Astrocyte of the cerebellum (primary cell): ENCODE results near the gene ALPL.
A peak's percentile ranks its signal among the peaks of the same experiment; 100 is the strongest.

ENCODE experiments used
- DNase-seq: peaks from one replicate; pipeline ENCODE4 v3.0.0-alpha.2; 2011; ENCODE audit warnings: low read depth
- H3K4me3 ChIP-seq: 2 replicates; pipeline ENCODE4 v1.5.1; 2011; ENCODE audit warnings: mild to moderate bottlenecking, low read depth, low read length, moderate library complexity
- CTCF ChIP-seq: IDR thresholded peaks from 2 replicates; pipeline ENCODE4 v1.5.1; 2012; ENCODE audit warnings: low read length, low read depth, moderate library complexity, mild to moderate bottlenecking; ENCODE audit errors: missing control alignments
- in situ Hi-C: cut with HindIII; loops from 2 replicates; pipeline ENCODE4 v1.10.0; 2017; ENCODE audit warnings: low sequenced_read_pairs

The ALPL gene

GRCh38 chr1:21534674-21535378, 25.6 kb downstream of the ALPL start:
- in situ Hi-C loops = no loop called here
- TF ChIP-seq CTCF = peak; percentile 69
- no peak overlapping the region for H3K4me3 ChIP-seq
- DNase-seq = peak; percentile 63

DNA sequence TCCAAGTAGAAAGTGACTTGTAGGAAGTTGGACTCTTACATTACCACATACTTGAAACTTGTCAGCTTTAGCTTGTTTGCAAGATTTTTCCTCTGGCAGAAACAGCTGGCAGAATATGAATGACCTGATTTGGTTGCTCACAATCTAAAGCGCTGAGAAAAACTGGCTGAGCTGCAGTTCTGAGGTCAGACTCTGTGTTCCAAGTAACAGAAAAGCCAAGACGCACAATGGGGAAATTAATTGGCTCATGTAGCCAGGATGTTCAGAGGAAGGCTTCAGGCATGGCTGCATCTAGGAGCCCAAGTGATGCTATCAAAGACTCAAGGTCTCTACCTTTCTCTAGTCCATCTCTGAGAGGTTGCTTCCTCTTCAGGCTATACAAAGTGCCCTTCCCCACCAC, 27.0 kb downstream of the ALPL start:
- no peak for DNase-seq
- in situ Hi-C loops = no loop called here
- TF ChIP-seq CTCF = no peak

DNA sequence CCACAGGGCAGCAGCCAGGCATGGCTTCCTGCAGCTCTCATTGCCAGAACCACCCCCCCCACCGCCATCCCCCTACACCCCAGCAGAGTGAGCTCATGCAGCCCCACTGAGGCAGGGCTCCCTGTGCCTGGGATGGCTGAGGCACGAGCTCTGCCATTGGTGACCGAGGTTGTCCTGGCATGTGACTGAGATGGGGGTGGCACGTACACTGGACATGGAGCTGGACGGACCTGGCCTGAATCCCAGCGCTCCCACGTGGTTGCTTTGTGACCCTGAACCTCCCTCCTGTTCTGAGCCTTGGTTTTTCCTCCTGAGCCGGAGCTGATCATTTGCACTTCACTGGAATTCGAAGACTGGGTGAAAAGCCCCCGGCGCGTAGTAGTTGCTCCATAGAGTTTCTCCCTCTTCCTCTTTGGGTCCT, 28.3 kb downstream of the ALPL start:
- H3K4me3 ChIP-seq = no peak overlapping the region
- in situ Hi-C loops = no loop called here
- no peak for DNase-seq
- TF ChIP-seq CTCF = no peak

More for the DNA sequence above, 27.0 kb downstream of the ALPL start:
- no peak overlapping the region for H3K4me3 ChIP-seq

GRCh38 chr1:21537932-21538630, 28.9 kb downstream of the ALPL start:
- H3K4me3 ChIP-seq = no peak overlapping the region
- in situ Hi-C loops = no loop called here
- no peak for DNase-seq
- TF ChIP-seq CTCF = no peak

GRCh38 chr1:21539933-21540332, 30.7 kb downstream of the ALPL start:
- H3K4me3 ChIP-seq = no peak overlapping the region
- TF ChIP-seq CTCF = peak; percentile 54
- in situ Hi-C loops = loop anchor here (10.0 kb wide), 1 partner anchor 415 kb away; no protein-coding TSS in a partner anchor
- DNase-seq = no peak

DNA sequence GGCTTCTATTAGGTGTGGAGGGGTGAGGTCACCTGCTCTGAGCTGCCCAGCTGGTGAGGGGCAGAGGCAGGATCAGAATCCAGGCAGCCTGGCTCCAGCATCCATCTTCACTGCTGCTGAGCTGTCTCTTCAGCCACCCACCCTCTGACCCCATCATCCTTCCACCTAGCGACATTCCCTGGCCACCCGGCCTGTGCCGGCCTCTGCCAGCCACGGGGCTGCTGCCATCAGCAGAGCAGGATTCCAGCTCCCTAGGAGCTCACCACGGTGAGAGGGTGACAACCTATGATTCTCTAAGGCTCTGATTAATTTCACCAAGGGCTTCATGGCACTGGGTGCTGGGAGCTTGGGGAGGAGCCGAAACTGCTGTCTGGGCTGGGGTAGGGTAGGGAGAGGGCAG, 32.1 kb downstream of the ALPL start:
- no peak for DNase-seq
- TF ChIP-seq CTCF = no peak
- in situ Hi-C loops = loop anchor here (10.0 kb wide), 1 partner anchor 413 kb away; no protein-coding TSS in a partner anchor
- H3K4me3 ChIP-seq = no peak overlapping the region
